Type B pancreatic cell (in vitro differentiated cells): Measurements from ENCODE around the gene SRD5A1. TPM values are rescaled to one million over a fixed set of nuclear protein-coding genes. Genes with fewer than 3 reads are reported as not detected.
"Not testable (repeated sequence)": the region's sequence is repeated elsewhere in the genome, so short reads cannot be mapped to it uniquely, and the experiment has no call there.

Source experiments
- DNase-seq: peaks from one replicate; pipeline ENCODE4 v3.0.0; 2021; ENCODE audit warnings: mixed read lengths; ENCODE audit not compliant: unreplicated experiment; ENCODE audit errors: extremely low spot score
- H3K27ac Mint-ChIP-seq: 2 replicates; pipeline ENCODE4 v1.8.0; 2021; ENCODE audit warnings: mild to moderate bottlenecking, mixed read lengths
- H3K27me3 Mint-ChIP-seq: 2 replicates; pipeline ENCODE4 v1.8.0; 2021; ENCODE audit warnings: mixed read lengths
- H3K36me3 Mint-ChIP-seq: 2 replicates; pipeline ENCODE4 v1.8.0; 2021; ENCODE audit warnings: mixed read lengths
- H3K4me1 Mint-ChIP-seq: one replicate; pipeline ENCODE4 v1.8.0; 2021; ENCODE audit warnings: mixed read lengths; ENCODE audit not compliant: unreplicated experiment
- H3K4me3 Mint-ChIP-seq: 2 replicates; pipeline ENCODE4 v1.8.0; 2021; ENCODE audit warnings: mild to moderate bottlenecking, mixed read lengths
- H3K9me3 Mint-ChIP-seq: 2 replicates; pipeline ENCODE4 v1.8.0; 2021; ENCODE audit warnings: mixed read lengths
- total RNA-seq: library from RNA; stranded (reverse); gene quantifications from 2 replicates; pipeline ENCODE4 v1.2.1, GENCODE V29; 2021; ENCODE audit warnings: low replicate concordance
- TF ChIP-seq, protein P1 (sequence below): fragments of 200-600 bp; sonication (generic); conservative IDR thresholded peaks from 2 replicates; pipeline ENCODE4 v1.5.0; 2021; ENCODE audit warnings: antibody characterized with exemption, mild to moderate bottlenecking

SRD5A1 gene
- total RNA-seq, 1 donor from 2014 or later: 23.1 TPM

DNA sequence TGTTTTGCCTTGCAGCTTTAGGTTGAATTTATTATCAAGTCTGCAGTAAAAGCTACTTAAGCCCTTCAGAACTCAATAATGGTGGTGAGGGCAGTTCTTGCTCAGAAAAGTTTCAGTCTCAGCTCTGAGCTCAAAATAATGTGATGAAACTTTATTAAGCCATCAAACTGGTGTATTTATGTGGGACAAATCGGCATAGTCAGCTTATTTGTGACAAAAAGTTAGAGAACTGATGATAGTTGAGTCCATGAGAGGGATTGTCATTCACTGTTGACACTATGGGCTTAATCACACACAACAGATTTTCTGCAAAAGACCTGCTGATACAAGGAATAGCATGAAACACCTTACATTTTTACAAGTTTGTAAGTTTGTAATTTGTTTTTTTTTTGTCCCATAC lies 9.4 kb downstream of the SRD5A1 start:
- H3K27ac Mint-ChIP-seq: no peak overlapping the region
- peaks cover 5% of the 10 kb centered on the region for H3K9me3 Mint-ChIP-seq
- no peak overlapping the region for H3K4me3 Mint-ChIP-seq
- TF ChIP-seq, protein P1, sequence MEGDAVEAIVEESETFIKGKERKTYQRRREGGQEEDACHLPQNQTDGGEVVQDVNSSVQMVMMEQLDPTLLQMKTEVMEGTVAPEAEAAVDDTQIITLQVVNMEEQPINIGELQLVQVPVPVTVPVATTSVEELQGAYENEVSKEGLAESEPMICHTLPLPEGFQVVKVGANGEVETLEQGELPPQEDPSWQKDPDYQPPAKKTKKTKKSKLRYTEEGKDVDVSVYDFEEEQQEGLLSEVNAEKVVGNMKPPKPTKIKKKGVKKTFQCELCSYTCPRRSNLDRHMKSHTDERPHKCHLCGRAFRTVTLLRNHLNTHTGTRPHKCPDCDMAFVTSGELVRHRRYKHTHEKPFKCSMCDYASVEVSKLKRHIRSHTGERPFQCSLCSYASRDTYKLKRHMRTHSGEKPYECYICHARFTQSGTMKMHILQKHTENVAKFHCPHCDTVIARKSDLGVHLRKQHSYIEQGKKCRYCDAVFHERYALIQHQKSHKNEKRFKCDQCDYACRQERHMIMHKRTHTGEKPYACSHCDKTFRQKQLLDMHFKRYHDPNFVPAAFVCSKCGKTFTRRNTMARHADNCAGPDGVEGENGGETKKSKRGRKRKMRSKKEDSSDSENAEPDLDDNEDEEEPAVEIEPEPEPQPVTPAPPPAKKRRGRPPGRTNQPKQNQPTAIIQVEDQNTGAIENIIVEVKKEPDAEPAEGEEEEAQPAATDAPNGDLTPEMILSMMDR: no peak
- no peaks in the 10 kb centered on the region for H3K27me3 Mint-ChIP-seq
- DNase-seq: no peak
- peaks cover 15% of the 10 kb centered on the region for H3K36me3 Mint-ChIP-seq
- no peaks in the 10 kb centered on the region for H3K4me1 Mint-ChIP-seq

DNA sequence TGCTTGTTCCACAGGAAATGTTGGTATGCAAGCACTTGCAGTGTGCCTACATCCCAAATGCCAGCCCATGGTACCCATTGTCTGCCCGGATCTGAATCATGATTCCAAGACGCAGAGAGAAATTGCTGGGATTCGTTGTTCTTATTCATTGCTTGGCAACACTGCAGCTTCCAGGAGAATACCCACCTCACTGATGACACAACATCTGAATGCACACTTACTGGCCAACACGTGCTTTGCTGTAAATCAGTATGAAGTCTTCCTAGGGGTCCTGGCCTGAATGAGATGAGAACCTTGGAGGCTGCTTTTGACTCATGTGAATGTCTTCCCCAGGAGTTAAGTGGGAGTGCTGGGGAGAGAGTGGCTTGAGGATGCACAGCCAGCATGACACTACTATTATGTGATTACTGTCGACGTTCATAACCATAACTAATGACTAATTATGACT lies 11.6 kb downstream of the SRD5A1 start:
- peaks cover 6% of the 10 kb centered on the region for H3K9me3 Mint-ChIP-seq
- peaks cover 17% of the 10 kb centered on the region for H3K36me3 Mint-ChIP-seq
- H3K27ac Mint-ChIP-seq: no peak overlapping the region
- no peak overlapping the region for H3K4me3 Mint-ChIP-seq
- no peaks in the 10 kb centered on the region for H3K4me1 Mint-ChIP-seq
- no peaks in the 10 kb centered on the region for H3K27me3 Mint-ChIP-seq
- no peak for DNase-seq
- TF ChIP-seq, protein P1: no peak

DNA sequence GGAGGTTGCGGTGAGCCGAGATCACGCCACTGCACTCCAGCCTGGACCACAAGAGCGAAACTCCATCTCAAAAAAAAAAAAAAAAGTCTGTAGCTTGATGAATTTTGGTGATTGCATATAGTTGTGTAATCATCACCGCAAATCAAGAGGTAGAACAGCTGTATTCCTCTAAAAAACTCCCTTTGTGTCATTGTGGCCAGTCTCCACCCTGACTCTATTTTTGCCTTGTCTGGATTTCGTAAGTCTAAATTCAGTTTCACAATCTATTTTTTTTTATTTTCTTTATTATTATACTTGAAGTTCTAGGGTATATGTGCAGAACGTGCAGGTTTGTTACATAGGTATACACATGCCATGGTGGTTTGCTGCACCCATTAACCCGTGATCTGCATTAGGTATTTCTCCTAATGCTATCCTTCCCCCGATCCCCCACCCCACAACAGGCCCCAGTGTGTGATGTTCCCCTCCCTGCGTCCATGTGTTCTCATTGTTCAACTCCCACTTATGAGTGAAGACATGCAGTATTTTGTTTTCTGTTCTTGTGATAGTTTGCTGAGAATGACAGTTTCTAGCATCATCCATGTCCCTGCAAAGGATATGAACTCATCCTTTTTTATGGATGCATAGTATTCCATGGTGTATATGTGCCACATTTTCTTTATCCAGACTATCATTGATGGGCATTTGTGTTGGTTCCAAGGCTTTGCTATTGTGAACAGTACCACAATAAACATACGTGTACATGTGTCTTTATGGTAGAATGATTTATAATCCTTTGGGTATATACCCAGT lies 12.5 kb downstream of the SRD5A1 start:
- H3K9me3 Mint-ChIP-seq: not testable (repeated sequence)

GRCh38 chr5:6649186-6649585 lies 15.9 kb downstream of the SRD5A1 start:
- H3K9me3 Mint-ChIP-seq: peaks cover 10% of the 10 kb centered on the region
- H3K4me1 Mint-ChIP-seq: no peaks in the 10 kb centered on the region
- H3K4me3 Mint-ChIP-seq: no peak overlapping the region
- H3K27ac Mint-ChIP-seq: no peak overlapping the region
- no peaks in the 10 kb centered on the region for H3K27me3 Mint-ChIP-seq
- peaks cover 27% of the 10 kb centered on the region for H3K36me3 Mint-ChIP-seq
- DNase-seq: no peak
- TF ChIP-seq, protein P1: no peak

More for the DNA sequence above, 12.5 kb downstream of the SRD5A1 start:
- H3K27me3 Mint-ChIP-seq, H3K4me1 Mint-ChIP-seq, H3K4me3 Mint-ChIP-seq, H3K27ac Mint-ChIP-seq, DNase-seq: not testable (repeated sequence)
- peaks cover 20% of the 10 kb centered on the region for H3K36me3 Mint-ChIP-seq

DNA sequence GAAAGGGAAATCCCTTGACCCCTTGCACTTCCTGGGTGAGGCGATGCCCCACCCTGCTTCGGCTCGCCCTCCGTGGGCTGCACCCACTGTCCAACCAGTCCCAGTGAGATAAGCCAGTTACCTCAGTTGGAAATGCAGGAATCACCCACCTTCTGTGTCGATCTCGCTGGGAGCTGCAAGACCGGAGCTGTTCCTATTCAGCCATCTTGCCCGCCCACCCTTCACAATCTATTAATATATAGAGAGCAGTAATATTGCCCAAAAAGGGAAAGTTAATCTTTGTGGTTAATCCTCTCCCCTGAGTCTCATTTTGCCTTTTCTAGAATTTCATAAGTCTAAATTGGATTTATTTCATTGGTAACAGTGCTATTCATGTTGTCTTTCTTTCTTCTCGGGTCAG lies 16.4 kb downstream of the SRD5A1 start:
- Mint-ChIP-seq H3K27ac (no peak overlapping the region), H3K27me3 (no peaks in the 10 kb centered on the region), H3K4me1 (no peaks in the 10 kb centered on the region), H3K4me3 (no peak overlapping the region), H3K9me3 (peaks cover 10% of the 10 kb centered on the region), H3K36me3 (peaks cover 26% of the 10 kb centered on the region)
- no peak for DNase-seq
- TF ChIP-seq, protein P1: no peak

GRCh38 chr5:6652025-6652424 lies 18.8 kb downstream of the SRD5A1 start:
- Mint-ChIP-seq H3K36me3 (peaks cover 32% of the 10 kb centered on the region), H3K9me3 (peaks cover 9% of the 10 kb centered on the region), H3K27ac (no peak overlapping the region), H3K4me3 (no peak overlapping the region), H3K27me3 (no peaks in the 10 kb centered on the region), H3K4me1 (no peaks in the 10 kb centered on the region)
- TF ChIP-seq, protein P1: no peak
- no peak for DNase-seq
